ENCODE measurements around the gene ITGA8.
"Not testable (repeated sequence)": the region's sequence is repeated elsewhere in the genome, so short reads cannot be mapped to it uniquely, and the experiment has no call there.

Gene ITGA8

DNA sequence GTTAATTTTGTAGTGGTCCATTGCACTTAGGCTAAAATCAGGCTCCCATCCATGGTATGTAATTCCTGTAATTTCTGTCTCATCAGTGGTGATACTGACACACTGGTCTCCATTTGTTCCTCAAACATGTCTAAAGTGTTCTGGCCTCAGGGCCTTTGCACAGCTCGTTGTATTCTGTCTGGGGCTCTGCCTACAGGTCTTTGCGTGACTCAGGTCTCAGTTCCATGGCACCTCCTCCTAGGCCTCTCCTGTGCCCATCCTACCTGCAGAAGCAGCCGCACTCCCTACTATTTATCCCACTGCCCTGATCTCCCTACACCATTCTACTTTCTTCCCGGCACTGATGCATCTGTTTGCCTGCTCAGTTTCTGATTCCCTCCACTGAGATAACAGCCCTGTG lies 173.8 kb downstream of the ITGA8 start:
- DNase-seq = no peak

DNA sequence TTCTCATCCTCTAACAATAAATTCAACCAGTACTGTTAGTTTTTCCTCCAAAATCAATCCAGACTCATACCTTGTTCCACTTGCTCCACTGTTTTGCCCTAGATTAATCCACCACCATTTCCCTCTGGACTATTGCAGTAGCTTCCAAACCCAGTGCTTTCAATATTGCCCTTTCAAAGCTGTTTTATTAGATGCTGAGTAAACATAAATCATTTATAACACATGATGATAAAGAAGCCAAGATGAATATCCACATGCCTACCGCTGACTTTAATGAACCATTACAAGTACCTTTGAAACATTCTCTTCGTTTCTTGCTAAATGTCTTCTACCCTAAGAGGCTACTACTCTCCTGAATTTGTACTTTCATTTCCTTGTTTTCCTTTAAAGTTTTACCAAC lies 174.5 kb downstream of the ITGA8 start:
- no peak for DNase-seq

GRCh38 chr10:15543994-15544393 lies 175.7 kb downstream of the ITGA8 start:
- no peak for DNase-seq

DNA sequence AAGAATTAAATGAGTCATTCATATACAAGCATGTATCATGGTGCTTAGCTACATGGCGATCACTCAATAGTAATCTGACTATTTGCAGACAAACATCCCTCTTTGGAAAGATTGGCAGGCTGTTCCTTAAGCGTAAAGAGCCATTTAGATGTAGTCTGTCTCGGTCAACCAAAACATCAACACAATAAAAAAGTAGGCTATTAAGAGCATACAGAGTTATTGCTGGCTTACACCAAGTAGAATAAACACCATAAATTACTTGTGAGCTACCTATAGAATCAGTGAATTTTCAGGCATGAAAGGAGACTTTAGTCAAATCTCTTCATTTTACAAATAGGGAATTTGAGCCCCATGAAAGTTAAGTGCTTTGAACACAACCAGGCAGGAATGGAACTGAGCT lies 176.9 kb downstream of the ITGA8 start:
- DNase-seq = no peak

DNA sequence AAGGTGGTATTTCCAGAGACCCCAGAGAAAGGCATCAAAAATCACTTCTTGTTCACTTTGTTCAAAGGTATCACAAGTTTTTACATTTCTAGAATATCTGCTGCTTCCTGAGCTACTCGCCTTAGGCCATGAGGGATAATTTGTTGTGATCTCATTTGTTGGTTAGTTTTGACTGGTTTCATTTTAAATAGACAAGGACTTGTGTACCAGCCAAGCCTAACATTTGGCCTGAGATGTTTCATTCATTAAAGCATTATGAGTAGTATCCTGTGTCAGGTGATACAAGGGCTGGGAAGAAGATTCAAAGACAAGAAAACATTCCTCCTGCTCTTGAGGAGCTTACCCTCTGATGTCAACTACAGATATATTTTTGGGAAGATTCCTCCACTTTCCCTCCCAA lies 178.3 kb downstream of the ITGA8 start:
- no peak for DNase-seq

GRCh38 chr10:15540727-15541126 lies 179.0 kb downstream of the ITGA8 start:
- no peak for DNase-seq

- no peak for DNase-seq
These were observed 180.5 kb downstream of the ITGA8 start for GRCh38 chr10:15539262-15539661.

DNA sequence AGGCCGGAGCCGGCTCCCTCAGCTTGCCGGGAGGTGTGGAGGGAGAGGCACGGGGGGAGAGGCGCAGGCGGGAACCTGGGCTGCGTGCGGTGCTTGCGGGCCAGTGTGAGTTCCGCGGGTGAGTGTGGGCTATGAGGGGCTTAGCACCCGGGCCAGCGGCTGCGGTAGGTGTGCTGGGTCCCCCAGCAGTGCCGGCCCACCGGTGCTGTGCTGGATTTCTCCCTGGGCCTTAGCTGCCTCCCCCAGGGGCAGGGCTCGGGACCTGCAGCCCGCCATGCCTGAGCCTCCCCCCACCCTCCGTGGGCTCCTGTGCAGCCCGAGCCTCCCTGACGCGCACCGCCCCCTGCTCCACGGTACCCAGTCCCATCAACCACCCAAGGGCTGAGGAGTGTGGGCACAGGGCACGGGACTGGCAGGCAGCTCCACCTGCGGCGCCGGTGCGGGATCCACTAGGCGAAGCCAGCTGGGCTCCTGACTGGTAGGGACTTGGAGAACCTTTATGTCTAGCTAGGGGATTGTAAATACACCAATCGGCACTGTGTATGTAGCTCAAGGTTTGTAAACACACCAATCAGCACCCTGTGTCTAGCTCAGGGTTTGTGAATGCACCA lies 184.7 kb downstream of the ITGA8 start:
- not testable (repeated sequence) for DNase-seq

GRCh38 chr10:15531927-15532722 lies 187.6 kb downstream of the ITGA8 start:
- DNase-seq = no peak

DNA sequence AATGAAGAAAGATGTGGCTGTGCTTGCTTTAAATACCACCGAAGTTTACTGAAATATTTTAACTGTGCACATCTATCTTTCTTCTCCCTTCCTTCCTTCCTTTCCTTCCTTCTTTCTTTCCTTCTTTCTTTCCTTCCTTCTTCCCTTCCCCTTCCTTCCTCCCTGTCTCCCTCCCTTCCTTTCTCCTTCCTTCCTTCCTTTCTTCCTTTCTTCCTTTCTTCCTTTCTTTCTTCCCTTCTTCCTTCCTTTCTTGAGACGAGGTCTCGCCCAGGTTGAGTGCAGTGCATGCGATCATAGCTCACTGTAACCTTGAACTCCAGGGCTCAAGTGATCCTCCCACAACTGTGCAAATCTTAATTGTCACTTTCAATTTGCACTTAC lies 190.9 kb downstream of the ITGA8 start:
- no peak for DNase-seq

DNA sequence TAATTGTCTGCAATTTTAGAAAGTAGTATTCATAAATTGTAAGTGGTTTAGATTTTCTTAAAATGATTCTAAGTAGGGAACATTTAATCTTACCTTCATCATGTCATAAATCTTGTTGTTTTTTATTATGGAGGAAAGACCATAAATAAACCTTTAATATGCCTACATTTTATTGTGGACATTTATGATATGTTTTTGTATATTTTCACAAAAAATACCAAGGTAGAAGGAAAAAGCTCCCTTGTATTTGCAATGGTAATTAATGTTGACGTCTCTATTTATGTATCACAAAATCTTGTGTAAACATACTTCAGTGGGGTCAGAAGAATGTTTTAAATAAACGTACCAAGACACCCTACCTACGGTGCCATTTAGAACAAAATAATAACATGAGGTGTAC lies 193.0 kb downstream of the ITGA8 start:
- no peak for DNase-seq

- no peak for DNase-seq
These were observed 198.3 kb downstream of the ITGA8 start for GRCh38 chr10:15521328-15521903.

GRCh38 chr10:15518250-15518649 lies 201.5 kb downstream of the ITGA8 start:
- no peak for DNase-seq

DNA sequence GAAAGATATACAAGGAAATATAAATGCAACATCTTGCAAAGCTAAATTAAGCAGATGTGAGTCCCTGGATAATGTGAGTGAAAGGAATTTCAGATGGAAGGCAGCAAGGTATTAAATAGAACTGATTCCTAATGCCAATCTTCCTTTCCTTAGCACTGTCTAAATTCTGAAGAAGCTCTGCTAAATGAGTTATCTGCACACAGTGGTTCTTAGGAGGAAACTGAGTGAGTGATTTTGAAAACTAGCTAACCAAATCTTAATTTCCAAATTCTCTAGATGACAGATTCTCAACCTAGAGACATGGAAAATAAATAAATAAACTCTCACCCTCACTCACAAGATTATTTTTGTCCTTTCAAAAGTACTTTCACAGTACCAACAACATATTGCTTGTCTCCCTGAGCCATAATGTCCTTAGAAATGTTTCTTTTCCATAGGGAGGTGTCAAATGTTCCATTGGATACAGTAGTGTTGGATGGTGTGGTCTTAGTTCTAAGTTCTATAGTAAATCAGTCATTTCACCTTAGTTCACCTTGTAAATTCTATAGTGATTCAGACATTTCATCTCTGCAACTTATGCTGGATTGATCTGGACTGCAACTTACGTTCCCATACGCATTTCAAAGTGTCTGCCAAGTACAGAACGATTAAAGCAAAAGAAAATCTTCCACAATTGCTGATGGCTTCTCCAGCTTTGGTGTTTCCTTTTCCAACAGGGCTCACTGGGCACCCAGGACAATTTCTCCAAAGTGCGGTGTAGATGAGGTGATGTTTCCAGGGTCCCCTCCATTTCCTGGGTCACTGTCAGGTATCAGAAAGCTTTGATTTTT lies 203.3 kb downstream of the ITGA8 start:
- DNase-seq = no peak

GRCh38 chr10:15515202-15515601 lies 204.5 kb downstream of the ITGA8 start:
- no peak for DNase-seq

GRCh38 chr10:15510963-15511362 lies 208.8 kb downstream of the ITGA8 start:
- no peak for DNase-seq

DNA sequence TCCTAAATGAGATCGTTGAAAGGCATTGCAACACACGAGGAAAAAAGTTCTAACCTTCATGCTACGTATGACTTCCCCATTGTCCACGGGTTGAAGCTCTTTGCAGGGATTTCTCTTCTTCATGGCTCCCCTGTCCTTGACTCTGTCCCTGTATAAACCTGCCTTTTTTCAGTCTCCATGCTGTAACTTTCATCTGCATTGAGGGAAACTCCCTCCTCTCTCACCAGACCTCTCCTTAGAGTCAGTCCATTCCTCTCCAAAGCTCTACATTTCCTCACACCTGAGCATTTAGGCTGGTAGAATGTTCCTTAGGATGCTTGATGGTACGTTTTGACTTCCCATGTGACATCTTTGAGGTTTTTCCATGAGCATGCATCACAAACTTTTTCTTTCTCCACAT lies 214.4 kb downstream of the ITGA8 start:
- DNase-seq = no peak

- no peak for DNase-seq
These were observed 215.5 kb downstream of the ITGA8 start for GRCh38 chr10:15504101-15504840.

GRCh38 chr10:15494850-15495506 lies 224.7 kb downstream of the ITGA8 start:
- no peak for DNase-seq

GRCh38 chr10:15491856-15492642 lies 227.7 kb downstream of the ITGA8 start:
- no peak for DNase-seq

GRCh38 chr10:15489431-15489830 lies 230.3 kb downstream of the ITGA8 start:
- DNase-seq = no peak

All from effector CD4-positive, alpha-beta T cell (primary cell).